T-helper 2 cell treated with Interferon-gamma antibody and Interleukin-4, amounts not matched to agents 100 ng/mL and 5 ng/mL, for 36 hours (primary cell): ENCODE results near the gene RAE1. TPM values are rescaled to one million over a fixed set of nuclear protein-coding genes. Genes with fewer than 3 reads are reported as not detected.

Experiments used
- intact Hi-C: fragments of 100-400 bp; cut with micrococcal nuclease; formaldehyde crosslinking; loops from one replicate; pipeline ENCODE4 v1.15.1; 2023
- total RNA-seq: library from RNA; stranded (reverse); gene quantifications from 2 replicates; pipeline ENCODE4 v1.2.3, GENCODE V29; 2022

RAE1 gene, protein sequence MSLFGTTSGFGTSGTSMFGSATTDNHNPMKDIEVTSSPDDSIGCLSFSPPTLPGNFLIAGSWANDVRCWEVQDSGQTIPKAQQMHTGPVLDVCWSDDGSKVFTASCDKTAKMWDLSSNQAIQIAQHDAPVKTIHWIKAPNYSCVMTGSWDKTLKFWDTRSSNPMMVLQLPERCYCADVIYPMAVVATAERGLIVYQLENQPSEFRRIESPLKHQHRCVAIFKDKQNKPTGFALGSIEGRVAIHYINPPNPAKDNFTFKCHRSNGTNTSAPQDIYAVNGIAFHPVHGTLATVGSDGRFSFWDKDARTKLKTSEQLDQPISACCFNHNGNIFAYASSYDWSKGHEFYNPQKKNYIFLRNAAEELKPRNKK
- total RNA-seq: 42.3 and 46.7 TPM in 2 replicates

DNA sequence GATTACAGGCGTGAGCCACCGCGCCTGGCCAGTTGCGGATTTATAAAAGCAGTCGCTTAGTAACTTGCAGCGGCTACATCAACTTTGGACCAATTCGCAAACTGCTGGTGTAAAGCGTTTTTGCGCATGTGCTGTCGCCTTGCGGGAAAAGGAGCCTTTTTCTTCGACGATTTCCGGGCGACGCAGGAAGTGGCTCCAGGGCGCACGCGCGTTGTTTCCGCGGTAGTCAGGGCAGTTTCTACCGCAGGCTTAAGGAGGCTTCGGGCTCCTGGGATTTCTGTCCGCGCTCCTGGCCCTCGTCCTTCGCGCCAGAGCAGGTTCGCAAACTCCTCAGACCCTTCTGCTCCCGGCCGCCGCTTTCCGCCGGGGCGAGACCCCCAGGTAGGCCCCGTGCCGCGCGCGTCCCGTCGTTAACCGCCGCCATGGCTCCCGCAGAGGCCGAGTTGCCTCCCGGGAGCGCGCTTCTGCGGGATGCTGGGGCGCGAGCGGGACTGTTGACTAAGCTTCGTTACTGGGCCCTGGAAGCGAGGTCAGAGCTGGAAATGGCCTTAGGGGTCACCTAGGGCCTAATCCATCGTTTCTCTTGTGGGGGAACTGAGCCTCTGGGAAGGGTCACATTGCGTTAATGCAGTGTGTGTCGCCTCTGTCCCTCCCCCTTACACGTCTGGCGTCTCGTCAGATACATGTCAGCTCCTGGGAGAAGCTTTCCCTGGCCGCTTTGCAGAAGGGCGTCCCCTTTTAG is at the start of gene RAE1:
TSS of gene RAE1 (plus strand) at position 214 of the 742 bp plus-strand sequence. CDS start 2,784 bp downstream, outside the sequence.
- intact Hi-C loops: loop anchor here (1.0 to 2.0 kb wide), 3 partner anchors 28 to 82 kb away; partner anchors contain the start of gene RBM38

DNA sequence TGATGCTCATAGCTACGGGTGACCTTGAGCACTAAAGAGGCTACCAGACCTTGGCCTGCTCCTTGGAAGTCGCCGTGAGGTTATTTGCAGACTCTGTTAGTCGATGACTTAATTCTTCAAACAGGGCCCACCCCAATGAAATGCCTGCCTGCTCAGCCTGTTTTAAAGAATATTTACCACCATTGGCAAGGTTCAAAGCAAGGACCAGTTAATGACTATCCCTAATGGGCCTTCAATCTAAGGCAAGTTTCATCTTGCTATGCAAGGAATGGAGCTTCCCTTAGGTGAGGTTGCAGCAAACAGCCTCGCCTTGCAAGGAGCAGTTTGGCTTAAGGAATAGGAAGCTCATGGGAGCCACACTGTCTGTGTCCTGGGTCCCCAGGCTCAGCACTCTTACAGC is 44.3 kb upstream of the RAE1 start:
- intact Hi-C loops: no loop called here

DNA sequence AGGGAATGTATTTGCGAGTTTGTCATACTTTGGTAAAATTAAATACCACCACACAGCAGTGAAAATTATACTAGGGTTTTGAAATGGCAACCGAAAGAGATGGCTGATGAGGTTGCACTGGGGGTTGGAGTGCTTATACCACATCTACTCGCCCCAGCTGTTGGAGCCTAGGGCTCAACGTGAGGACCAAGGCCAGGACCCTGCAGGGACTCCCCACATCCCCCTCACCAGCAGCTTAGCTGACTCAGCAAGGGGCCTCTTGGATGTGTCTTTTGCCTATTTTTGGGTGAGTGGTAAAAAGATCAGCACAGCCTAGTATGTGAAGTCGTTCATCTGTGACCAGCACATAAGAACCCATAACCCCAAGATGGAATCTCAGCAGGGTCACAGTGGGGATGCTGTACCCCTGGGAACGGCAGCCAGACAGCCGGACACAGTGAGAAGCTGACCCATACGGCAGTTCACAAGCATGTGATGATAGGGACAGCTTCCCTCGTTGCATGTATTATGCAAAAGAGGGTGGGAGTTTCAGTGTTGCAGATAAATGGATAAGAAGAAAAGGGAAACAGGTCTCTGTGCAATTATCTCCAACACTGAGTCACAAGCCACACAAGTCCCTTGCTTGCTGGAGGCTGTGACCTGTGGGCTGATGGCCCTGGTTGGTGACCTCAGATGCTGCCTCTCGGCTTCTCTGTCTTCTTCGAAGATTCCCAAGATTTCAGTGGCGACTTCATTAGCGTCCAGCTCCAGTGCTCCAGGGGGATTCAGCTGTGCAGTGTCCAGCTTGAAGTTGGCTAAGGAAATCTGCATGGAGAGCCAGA is 42.4 kb upstream of the RAE1 start:
- intact Hi-C loops: no loop called here

DNA sequence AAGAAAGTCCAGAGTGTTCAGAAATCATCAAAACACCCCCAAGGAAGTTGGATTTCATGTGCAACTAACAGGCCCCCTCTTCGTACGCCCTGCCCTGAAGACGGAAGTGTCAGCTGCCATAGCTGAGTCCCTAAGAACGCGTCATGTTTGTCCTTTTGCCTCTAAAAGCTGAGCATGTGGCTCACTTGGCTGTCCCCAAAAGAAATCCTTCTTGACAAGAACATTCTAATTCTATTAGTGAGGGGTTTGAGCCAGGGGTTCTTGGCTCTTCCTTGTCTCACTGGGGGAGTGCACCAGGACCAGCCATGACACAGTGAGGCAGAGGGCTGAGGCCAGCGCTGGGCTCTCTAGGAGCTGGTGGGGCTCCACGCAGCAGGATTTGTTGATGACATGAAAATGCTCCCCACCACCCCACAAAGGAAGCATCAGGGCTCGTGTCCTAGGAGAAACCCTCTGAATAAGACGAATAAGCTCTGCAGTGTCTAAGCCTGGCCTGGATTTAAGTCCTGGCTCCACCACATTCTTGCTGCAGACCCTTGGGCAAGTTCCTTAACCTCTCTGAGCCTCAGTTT is 41.4 kb upstream of the RAE1 start:
- intact Hi-C loops: no loop called here

DNA sequence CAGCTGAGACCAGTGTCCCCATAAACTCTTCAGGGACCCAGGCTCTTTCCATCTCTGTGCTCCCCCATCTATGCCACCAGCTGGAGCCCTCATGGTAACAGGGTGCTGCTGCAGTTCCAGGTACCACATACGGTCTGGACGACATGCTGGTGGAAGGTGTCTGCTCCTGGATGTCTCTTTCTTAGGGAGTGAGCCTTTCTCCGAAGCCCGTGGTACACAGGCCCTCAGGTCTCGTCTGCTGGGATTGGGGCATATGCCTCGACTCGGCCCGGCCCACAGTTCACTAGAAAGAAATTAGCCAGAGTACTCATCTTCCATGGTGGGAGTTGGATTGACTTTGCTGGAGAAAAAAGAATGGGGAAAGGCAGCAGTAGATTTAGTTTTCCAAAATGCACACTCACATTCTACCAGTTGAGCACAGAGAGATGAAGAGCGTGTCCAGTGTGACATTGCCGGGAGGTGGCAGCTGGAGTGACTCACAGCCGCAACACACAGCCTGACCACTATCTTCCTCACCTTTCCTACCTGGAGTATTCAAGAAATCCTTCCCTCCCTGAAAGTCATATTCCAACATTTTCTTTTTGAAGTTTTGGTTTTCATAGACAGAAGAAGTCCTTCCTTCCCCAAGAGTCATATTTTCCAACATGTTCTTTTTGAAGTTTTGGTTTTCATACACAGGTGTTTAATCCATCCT is 40.1 kb upstream of the RAE1 start:
- intact Hi-C loops: no loop called here

DNA sequence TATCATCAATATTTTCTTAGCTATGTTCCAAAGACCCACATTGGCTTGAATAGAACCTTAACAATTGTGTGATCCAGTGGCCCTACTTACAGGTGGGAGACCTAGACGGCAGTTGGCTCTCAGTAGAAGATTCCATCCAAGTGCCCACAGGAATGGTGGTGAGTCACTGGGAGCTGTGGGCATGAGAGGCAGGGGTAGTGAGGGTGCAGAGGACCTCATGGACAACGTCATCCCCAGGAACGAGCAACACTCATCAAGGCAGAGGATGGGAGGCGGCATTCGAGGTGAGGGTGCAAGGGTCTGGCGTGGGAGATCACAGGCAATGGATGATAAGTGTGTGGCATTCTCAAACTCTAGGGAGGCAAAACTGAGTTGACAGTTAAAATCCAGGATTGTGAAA is 38.9 kb upstream of the RAE1 start:
- intact Hi-C loops: no loop called here

DNA sequence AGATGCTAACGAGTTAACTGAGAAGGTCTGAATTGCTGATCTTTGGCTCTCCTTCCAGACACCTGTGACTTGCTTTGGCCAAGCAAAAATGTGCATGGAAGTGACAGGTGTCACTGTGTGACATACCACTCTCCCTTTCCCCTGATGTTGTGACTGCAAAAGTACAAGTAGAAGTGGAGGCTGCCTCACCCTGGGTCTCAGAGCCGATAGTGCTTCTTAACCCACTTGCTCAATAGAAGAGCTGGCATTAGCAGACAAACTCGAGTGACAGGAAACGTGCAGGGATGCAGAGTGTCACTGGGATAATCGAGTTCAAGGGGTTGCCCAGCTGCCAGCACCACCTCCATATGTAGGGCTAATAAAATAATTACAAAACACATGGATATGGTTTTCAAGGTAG is 37.8 kb upstream of the RAE1 start:
- intact Hi-C loops: no loop called here

DNA sequence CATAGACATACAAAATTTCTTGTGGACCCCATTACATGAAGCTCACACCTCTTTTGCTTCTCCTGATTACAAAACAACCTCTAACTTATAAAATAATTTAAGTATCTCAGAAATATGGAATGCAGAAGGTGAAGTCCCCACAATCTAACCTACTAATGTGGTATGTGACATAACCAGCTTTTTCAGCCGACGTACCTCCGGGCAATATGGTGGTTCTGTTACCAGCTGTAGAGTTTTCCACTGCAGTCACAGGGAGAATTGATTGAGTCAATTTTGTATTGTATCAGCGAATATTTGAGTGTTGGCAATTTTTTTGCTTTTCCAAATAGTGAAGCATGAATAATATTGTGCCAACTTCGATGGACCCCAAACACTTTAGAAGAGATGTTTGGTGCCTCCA is 37.1 kb upstream of the RAE1 start:
- intact Hi-C loops: no loop called here

DNA sequence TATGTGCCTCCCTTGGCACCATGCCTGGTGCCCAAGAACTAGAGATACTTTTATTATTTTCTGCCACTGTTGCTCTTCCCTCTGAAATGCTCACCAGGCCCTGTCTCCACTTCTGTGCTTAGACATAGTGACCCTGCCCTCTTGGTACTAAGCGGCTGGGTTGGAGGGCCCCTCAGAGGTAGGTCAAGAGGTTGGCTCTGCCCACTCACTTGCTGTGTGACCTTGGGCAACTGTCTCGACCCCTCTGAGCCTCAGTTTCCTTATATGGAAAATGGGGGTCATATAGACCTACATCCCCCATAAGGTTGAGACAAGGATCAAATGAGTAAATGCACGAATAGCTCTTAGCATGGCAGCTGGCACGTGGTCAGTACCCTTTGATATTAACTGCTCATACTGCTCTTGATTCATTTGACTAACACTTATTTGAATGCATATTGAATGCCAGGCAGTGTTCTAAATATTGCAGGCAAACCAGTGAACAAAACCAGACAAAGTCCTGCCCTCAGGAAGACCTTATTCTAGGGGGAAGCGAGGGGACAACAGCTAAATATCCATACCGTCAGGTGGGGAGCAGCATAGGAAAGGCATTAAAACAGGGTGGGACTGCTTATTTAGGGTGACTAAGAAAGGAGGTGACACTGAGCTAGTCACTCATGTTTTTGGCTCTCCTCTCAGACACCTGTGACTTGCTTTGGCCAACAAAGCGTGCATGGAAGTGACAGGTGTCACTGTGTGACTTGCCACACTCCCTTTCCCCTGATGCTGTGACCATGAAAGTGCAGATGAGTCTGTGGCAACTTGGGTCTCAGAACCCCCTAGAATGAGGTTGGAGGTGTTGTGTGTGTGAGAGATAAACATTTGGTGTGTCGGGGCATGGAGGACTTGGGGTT is 35.7 kb upstream of the RAE1 start:
- intact Hi-C loops: no loop called here

DNA sequence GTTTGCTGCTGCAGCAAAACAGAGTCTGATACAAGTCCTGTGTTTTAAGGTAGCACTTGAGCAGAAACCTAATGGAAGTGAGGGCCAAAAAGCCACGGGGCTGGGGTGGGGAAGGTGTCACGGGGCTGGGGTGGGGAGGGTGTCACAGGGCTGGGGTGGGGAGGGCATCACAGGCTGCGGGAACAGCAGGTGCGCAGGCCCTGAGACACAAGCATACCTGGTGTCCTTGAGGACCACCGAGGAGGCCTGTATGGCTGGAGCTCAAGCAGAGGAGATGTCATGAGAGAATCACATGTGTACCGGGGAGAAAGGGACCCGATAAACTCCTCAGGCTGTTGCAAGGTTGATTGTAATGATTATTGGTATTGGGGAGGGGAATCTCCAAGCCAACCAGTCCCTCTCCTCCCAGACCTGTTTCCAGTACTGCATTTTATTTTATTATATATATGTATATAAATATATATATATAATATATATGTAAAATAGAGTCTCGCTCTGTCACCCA is 35.0 kb upstream of the RAE1 start:
- intact Hi-C loops: no loop called here

DNA sequence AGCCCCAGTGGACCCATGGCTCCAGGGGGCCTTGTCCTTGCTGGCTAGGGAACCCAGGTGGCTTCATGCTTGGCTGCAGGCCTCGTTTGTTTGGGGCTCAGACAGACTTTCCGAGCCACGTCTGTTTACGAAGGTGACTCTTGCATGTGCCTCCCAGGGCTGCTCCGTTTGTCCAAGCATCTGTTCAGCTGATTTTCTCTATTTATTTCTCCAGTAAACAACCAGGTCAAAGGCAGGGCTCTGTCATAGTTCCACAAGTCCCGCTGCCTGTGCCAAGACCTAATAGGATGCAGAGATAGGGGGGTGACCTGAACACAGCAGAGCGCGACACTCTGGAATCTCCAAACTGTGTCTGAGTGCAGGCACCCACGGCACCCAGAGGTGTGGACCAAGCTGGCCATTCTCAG is 34.3 kb upstream of the RAE1 start:
- intact Hi-C loops: no loop called here

DNA sequence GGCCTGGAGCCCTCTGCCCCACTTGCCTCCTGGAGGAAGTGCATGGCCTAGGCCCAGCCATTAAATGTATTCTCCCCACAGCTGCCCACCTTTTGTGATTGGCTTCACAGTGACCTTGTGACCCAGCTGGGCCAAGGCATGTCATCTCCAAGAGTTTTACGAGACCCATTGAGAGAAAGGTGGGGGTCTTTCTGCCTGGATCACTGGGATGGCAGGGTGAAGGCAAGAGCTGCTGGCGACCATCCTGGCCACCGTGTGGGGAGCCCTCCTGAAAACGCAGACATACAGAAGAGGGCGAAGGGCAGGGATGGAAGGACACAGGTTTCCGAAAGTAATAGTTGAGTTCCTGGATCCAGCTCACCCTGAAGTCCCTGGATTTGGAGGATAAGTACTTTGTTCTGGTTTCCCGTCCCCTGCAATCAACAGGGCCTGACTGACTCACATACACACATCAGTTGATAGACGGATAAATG is 33.7 kb upstream of the RAE1 start:
- intact Hi-C loops: no loop called here

DNA sequence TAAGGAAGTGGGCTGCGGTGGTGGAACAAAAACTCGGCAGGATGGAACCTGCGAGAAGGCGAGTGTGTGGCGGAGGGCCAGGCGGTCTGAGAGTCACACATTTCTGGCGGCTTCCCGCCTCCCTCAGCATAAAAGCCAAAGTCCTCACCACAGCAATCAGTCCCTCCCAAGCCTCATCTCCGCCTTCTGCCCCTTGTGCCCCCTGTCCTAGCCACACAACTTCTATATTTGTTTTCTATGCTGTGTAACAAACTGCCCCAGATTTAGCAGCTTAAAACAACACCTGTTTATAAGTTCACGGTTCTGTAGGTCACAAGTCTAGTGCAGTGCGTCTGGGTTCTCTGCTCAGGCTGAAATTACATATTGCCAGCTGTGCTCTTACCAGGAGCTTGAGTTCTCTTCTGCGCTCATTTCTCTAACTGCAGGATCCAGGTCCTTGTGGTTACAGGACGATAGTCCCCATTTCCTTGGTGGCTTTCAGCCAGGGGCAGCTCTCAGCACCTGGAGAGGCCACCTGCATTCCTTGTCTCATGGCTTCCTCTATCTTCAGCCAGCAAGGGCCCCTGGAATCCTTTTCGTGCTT is 33.2 kb upstream of the RAE1 start:
- intact Hi-C loops: no loop called here

DNA sequence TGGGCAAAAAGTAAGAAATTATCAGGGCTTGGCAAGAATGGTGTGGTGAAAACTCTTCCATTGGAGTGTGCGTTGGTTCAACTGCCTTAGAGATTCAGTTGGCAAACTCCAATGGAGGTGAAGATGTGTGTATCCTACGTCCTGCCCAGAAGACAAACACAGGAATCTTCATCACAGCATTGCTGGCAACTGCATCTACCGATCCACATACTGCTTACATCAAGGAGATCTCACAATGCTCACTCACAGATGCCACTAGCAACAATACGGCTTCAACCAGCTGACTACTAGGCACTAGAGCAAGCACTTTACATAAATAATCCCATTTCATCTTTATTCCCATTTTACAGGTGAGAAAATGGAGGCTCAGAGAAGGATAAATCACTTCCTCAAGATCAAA is 31.5 kb upstream of the RAE1 start:
- intact Hi-C loops: no loop called here

DNA sequence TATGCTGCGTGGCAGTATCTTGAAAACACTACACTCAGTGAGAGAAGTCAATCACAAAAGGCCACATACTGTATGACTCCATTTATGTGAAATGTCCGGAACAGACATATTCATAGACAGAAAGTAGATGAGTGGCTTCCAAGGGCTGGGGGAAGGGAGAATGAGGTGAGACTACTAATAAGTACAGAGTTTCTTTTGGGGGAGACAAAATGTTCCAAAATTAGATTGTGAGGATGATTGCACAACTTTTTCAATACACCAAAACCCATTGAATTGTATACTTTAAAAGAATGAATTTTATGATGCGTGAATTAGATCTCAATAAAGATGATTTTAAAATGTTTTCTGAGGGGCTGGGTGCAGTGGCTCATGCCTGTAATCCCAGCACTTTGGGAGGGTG is 30.7 kb upstream of the RAE1 start:
- intact Hi-C loops: no loop called here

DNA sequence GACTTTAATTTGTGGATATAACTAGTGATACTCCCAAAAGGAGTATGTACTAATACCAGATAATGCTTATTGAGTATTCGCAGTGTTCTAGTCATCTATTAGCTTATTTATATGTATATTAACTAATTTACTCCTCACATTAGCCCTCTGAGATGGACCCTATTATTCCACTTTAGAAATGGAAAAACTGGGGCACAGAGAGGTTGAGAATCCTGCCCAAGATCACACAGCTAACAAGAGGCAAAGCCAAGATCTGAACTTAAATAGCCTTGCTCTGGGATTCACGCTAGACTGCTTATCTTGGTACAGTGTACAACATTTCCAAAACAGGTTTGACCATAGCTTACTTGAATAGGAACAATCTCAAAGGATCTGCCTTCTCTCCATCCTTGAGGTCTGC is 29.9 kb upstream of the RAE1 start:
- intact Hi-C loops: no loop called here

DNA sequence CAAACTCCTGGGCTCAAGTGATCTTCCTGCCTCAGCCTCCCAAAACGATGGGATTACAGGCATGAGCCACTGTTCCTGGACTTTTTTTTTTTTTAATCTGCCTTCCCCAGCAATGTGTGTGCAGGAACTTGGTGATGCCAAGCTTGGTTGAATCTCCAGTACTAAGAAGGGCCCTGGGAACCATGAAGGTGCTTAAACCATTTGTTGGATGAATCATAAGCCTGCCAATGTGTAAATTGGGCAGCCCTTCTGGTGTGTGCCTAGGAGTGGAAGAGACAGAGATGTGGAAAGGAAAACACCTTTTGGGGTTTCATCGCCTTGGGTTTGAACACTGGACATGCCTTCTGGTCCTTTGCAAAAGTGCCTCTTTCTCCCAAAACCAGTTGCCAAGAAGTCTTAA is 28.6 kb upstream of the RAE1 start:
- intact Hi-C loops: no loop called here

DNA sequence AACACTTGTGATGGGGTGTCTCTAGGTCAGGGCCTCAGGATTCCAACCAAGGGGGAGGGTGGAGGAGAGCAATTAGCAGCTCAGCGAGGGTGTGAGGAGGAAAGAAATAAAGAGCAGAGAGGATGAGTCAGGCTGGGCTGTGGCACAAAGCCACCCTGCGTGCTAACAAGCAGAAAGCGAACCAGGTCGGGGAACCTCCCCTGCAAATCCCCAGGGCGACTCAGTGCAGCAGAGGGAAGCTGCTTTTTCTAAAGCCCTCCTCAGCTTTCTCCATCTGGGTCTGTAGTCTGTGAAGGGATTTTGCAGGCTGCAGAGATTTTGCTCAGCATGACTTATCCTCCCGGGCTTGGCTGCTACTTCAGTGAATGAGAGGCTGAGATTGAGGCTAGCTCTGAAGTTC is 28.0 kb upstream of the RAE1 start:
- intact Hi-C loops: no loop called here

DNA sequence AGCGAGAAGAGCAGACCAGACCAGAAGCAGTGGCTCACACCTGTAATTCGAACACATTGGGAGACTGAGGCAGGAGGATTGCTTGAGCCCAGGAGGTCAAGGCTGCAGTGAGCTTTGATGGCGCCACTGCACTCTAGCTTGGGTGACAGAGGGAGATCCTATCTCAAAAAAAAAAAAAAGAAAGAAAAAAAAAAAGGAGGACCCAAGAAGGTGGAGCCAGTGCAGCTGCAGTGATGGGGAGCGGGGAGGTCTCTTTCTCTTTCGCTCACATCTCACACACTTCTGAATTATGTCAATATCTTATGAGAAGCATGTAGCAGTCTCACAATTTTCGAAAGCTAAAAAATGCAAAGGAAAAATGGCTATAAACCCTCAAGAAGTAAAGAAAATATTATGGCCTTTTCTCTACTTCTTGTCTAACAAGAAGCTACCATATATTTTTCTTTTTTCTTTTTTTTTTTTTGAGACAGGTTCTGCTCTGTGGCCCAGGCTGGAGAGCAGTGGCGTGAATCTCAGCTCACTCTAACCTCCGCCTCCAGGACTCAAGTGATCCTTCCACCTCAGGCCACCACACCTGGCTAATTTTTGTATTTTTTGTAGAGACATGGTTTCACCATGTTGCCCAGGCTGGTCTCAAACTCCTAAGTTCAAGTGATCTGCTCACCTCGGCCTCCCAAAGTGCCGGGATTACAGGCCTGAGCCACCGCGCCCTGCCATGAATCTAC is 25.3 kb upstream of the RAE1 start:
- intact Hi-C loops: no loop called here
